ENCODE measurements around the gene GADD45G. TPM values are rescaled to one million over a fixed set of nuclear protein-coding genes. Genes with fewer than 3 reads are reported as not detected.
A peak's percentile ranks its signal among the peaks of the same experiment; 100 is the strongest.

The GADD45G gene
- total and polyA plus RNA-seq, 2 of the 8 experiments (the other 6 are each of a cell fraction or from before 2014, with no cell fraction given), result 7.0 to 11.4 TPM

DNA sequence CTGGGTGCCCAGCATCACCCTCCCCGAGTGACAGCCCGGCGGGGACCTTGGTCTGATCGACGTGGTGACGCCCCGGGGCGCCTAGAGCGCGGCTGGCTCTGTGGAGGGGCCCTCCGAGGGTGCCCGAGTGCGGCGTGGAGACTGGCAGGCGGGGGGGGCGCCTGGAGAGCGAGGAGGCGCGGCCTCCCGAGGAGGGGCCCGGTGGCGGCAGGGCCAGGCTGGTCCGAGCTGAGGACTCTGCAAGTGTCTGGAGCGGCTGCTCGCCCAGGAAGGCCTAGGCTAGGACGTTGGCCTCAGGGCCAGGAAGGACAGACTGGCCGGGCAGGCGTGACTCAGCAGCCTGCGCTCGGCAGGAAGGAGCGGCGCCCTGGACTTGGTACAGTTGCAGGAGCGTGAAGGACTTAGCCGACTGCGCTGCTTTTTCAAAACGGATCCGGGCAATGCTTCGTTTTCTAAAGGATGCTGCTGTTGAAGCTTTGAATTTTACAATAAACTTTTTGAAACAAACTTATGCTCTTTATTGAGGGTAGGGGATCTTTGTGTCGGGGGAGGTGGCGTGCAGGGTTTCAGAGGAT is 1.3 kb downstream of the GADD45G start (continued):
- TF ChIP-seq, protein P1, sequence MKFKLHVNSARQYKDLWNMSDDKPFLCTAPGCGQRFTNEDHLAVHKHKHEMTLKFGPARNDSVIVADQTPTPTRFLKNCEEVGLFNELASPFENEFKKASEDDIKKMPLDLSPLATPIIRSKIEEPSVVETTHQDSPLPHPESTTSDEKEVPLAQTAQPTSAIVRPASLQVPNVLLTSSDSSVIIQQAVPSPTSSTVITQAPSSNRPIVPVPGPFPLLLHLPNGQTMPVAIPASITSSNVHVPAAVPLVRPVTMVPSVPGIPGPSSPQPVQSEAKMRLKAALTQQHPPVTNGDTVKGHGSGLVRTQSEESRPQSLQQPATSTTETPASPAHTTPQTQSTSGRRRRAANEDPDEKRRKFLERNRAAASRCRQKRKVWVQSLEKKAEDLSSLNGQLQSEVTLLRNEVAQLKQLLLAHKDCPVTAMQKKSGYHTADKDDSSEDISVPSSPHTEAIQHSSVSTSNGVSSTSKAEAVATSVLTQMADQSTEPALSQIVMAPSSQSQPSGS (IDR thresholded peaks at IDR 0.05; ENCODE audit: low read length), result no peak
- TF ChIP-seq KDM1A (IDR thresholded peaks at IDR 0.05; ENCODE audit: borderline replicate concordance, low read length) (no peak), MAFK (IDR thresholded peaks at IDR 0.05; ENCODE audit: low read depth, low read length) (peak; percentile 56; the same call in 1 of the 2 replicates)
